ENCODE results near the gene MMP15.

MMP15 gene

GRCh38 chr16:58045096-58045495, 19.5 kb downstream of the MMP15 start:
- Histone ChIP-seq H3K36me3 (ENCODE audit: control insufficient read depth, insufficient read depth, low read length) (peaks cover 25% of the 10 kb centered on the region), H3K27ac (ENCODE audit: low read depth, low read length) (no peak overlapping the region), H3K27me3 (ENCODE audit: control insufficient read depth, insufficient read depth, low read length) (no peaks in the 10 kb centered on the region), H3K4me3 (ENCODE audit: low read length) (no peak overlapping the region), H3K4me1 (ENCODE audit: control insufficient read depth, insufficient read depth, low read length) (no peaks in the 10 kb centered on the region), H3K9ac (ENCODE audit: low read length) (no peak overlapping the region)

- Histone ChIP-seq H3K4me3 (ENCODE audit: low read length) (no peak overlapping the region), H3K36me3 (ENCODE audit: control insufficient read depth, insufficient read depth, low read length) (peaks cover 20% of the 10 kb centered on the region), H3K27me3 (ENCODE audit: control insufficient read depth, insufficient read depth, low read length) (no peaks in the 10 kb centered on the region), H3K9ac (ENCODE audit: low read length) (no peak overlapping the region), H3K27ac (ENCODE audit: low read depth, low read length) (no peak overlapping the region), H3K4me1 (ENCODE audit: control insufficient read depth, insufficient read depth, low read length) (no peaks in the 10 kb centered on the region)
Observed at GRCh38 chr16:58046054-58046881, 20.7 kb downstream of the MMP15 start.

- no peak overlapping the region for H3K9ac ChIP-seq (ENCODE audit: low read length)
- H3K36me3 ChIP-seq (ENCODE audit: control insufficient read depth, insufficient read depth, low read length), result peaks cover 19% of the 10 kb centered on the region
- H3K27ac ChIP-seq (ENCODE audit: low read depth, low read length), result no peak overlapping the region
- H3K4me3 ChIP-seq (ENCODE audit: low read length), result no peak overlapping the region
- no peaks in the 10 kb centered on the region for H3K27me3 ChIP-seq (ENCODE audit: control insufficient read depth, insufficient read depth, low read length)
- H3K4me1 ChIP-seq (ENCODE audit: control insufficient read depth, insufficient read depth, low read length), result no peaks in the 10 kb centered on the region
Observed at GRCh38 chr16:58046936-58047335, 21.4 kb downstream of the MMP15 start.

- no peak overlapping the region for H3K27ac ChIP-seq (ENCODE audit: low read depth, low read length)
- H3K27me3 ChIP-seq (ENCODE audit: control insufficient read depth, insufficient read depth, low read length), result no peaks in the 10 kb centered on the region
- H3K36me3 ChIP-seq (ENCODE audit: control insufficient read depth, insufficient read depth, low read length), result peaks cover 11% of the 10 kb centered on the region
- H3K4me1 ChIP-seq (ENCODE audit: control insufficient read depth, insufficient read depth, low read length), result no peaks in the 10 kb centered on the region
- H3K9ac ChIP-seq (ENCODE audit: low read length), result no peak overlapping the region
- H3K4me3 ChIP-seq (ENCODE audit: low read length), result no peak overlapping the region
Observed at GRCh38 chr16:58047557-58048348, 22.2 kb downstream of the MMP15 start.

GRCh38 chr16:58048494-58049231, 23.1 kb downstream of the MMP15 start:
- Histone ChIP-seq H3K36me3 (ENCODE audit: control insufficient read depth, insufficient read depth, low read length) (peaks cover 2% of the 10 kb centered on the region), H3K4me1 (ENCODE audit: control insufficient read depth, insufficient read depth, low read length) (no peaks in the 10 kb centered on the region), H3K4me3 (ENCODE audit: low read length) (no peak overlapping the region), H3K27ac (ENCODE audit: low read depth, low read length) (no peak overlapping the region), H3K9ac (ENCODE audit: low read length) (no peak overlapping the region), H3K27me3 (ENCODE audit: control insufficient read depth, insufficient read depth, low read length) (no peaks in the 10 kb centered on the region)

GRCh38 chr16:58049232-58050185, 24.0 kb downstream of the MMP15 start:
- Histone ChIP-seq H3K4me3 (ENCODE audit: low read length) (no peak overlapping the region), H3K27ac (ENCODE audit: low read depth, low read length) (no peak overlapping the region), H3K36me3 (ENCODE audit: control insufficient read depth, insufficient read depth, low read length) (no peaks in the 10 kb centered on the region), H3K9ac (ENCODE audit: low read length) (no peak overlapping the region), H3K4me1 (ENCODE audit: control insufficient read depth, insufficient read depth, low read length) (no peaks in the 10 kb centered on the region), H3K27me3 (ENCODE audit: control insufficient read depth, insufficient read depth, low read length) (no peaks in the 10 kb centered on the region)

- no peak overlapping the region for H3K27ac ChIP-seq (ENCODE audit: low read depth, low read length)
- no peak overlapping the region for H3K9ac ChIP-seq (ENCODE audit: low read length)
- no peaks in the 10 kb centered on the region for H3K4me1 ChIP-seq (ENCODE audit: control insufficient read depth, insufficient read depth, low read length)
- no peaks in the 10 kb centered on the region for H3K36me3 ChIP-seq (ENCODE audit: control insufficient read depth, insufficient read depth, low read length)
- no peak overlapping the region for H3K4me3 ChIP-seq (ENCODE audit: low read length)
- H3K27me3 ChIP-seq (ENCODE audit: control insufficient read depth, insufficient read depth, low read length), result no peaks in the 10 kb centered on the region
Observed at GRCh38 chr16:58051296-58051695, 25.7 kb downstream of the MMP15 start.

GRCh38 chr16:58051821-58052603, 26.5 kb downstream of the MMP15 start:
- Histone ChIP-seq H3K4me3 (ENCODE audit: low read length) (no peak overlapping the region), H3K36me3 (ENCODE audit: control insufficient read depth, insufficient read depth, low read length) (no peaks in the 10 kb centered on the region), H3K27ac (ENCODE audit: low read depth, low read length) (no peak overlapping the region)

GRCh38 chr16:58053682-58054005, 28.1 kb downstream of the MMP15 start:
- Histone ChIP-seq H3K4me1 (ENCODE audit: control insufficient read depth, insufficient read depth, low read length) (no peaks in the 10 kb centered on the region), H3K36me3 (ENCODE audit: control insufficient read depth, insufficient read depth, low read length) (no peaks in the 10 kb centered on the region), H3K27me3 (ENCODE audit: control insufficient read depth, insufficient read depth, low read length) (no peaks in the 10 kb centered on the region), H3K4me3 (ENCODE audit: low read length) (no peak overlapping the region), H3K27ac (ENCODE audit: low read depth, low read length) (no peak overlapping the region), H3K9ac (ENCODE audit: low read length) (no peak overlapping the region)

More at GRCh38 chr16:58051821-58052603, 26.5 kb downstream of the MMP15 start:
- no peaks in the 10 kb centered on the region for H3K4me1 ChIP-seq (ENCODE audit: control insufficient read depth, insufficient read depth, low read length)
- no peaks in the 10 kb centered on the region for H3K27me3 ChIP-seq (ENCODE audit: control insufficient read depth, insufficient read depth, low read length)
- H3K9ac ChIP-seq (ENCODE audit: low read length), result no peak overlapping the region

- H3K4me1 ChIP-seq (ENCODE audit: control insufficient read depth, insufficient read depth, low read length), result no peaks in the 10 kb centered on the region
- no peaks in the 10 kb centered on the region for H3K27me3 ChIP-seq (ENCODE audit: control insufficient read depth, insufficient read depth, low read length)
- H3K4me3 ChIP-seq (ENCODE audit: low read length), result no peak overlapping the region
- no peak overlapping the region for H3K27ac ChIP-seq (ENCODE audit: low read depth, low read length)
- no peak overlapping the region for H3K9ac ChIP-seq (ENCODE audit: low read length)
- H3K36me3 ChIP-seq (ENCODE audit: control insufficient read depth, insufficient read depth, low read length), result no peaks in the 10 kb centered on the region
Observed at GRCh38 chr16:58054289-58054688, 28.7 kb downstream of the MMP15 start.

GRCh38 chr16:58056580-58056979, 31.0 kb downstream of the MMP15 start:
- Histone ChIP-seq H3K4me1 (ENCODE audit: control insufficient read depth, insufficient read depth, low read length) (no peaks in the 10 kb centered on the region), H3K27ac (ENCODE audit: low read depth, low read length) (no peak overlapping the region), H3K36me3 (ENCODE audit: control insufficient read depth, insufficient read depth, low read length) (no peaks in the 10 kb centered on the region), H3K4me3 (ENCODE audit: low read length) (no peak overlapping the region), H3K27me3 (ENCODE audit: control insufficient read depth, insufficient read depth, low read length) (no peaks in the 10 kb centered on the region), H3K9ac (ENCODE audit: low read length) (no peak overlapping the region)
